Retinal pigment epithelial cell (primary cell): ENCODE measurements around the gene POMT1.

Source experiments
- DNase-seq: peaks from one replicate; pipeline ENCODE4 v3.0.0-alpha.2; 2010; ENCODE audit warnings: low read depth
- H3K4me3 ChIP-seq: 2 replicates; pipeline ENCODE4 v1.5.1; 2011; ENCODE audit warnings: mild to moderate bottlenecking, low read length, control low read depth, moderate library complexity
- TF ChIP-seq, protein P1 (sequence below): conservative IDR thresholded peaks from 2 replicates; pipeline ENCODE4 v1.5.1; 2011; ENCODE audit warnings: low read depth, low read length, control low read depth, inconsistent platforms

Gene POMT1

DNA sequence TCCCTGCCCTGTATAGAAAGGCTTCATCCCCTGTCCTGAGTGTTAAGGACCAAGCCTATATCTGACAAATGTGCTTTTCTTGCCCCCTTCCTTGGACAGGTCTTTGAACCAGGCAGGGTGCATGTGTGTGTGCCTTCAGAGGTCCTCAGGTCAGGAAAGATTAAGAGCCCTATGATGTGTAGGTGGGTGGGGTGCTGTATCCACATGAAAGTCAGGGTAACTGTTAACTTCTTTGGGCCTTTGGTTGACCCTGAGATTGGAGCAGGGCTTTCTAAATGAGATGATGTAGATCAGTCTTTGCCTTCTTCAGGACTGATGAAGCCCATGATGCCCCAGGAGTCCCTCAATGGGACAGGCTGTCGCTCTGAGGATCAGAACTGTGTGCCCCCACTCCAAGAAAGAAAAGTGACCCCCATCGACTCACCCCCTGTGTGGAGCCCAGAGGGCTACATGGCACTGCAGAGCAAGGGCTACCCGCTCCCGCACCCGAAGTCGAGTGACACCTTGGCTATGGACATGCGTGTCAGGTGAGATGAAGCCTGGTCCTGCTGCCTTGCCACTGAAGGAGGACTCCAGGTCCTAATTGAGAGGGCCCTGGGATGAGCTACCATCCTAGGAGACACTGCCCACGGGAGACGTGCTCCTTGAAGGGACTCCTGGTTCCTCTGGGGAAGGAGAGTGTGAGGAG lies 29.4 kb upstream of the POMT1 start:
- DNase-seq: no peak
- TF ChIP-seq, protein P1, sequence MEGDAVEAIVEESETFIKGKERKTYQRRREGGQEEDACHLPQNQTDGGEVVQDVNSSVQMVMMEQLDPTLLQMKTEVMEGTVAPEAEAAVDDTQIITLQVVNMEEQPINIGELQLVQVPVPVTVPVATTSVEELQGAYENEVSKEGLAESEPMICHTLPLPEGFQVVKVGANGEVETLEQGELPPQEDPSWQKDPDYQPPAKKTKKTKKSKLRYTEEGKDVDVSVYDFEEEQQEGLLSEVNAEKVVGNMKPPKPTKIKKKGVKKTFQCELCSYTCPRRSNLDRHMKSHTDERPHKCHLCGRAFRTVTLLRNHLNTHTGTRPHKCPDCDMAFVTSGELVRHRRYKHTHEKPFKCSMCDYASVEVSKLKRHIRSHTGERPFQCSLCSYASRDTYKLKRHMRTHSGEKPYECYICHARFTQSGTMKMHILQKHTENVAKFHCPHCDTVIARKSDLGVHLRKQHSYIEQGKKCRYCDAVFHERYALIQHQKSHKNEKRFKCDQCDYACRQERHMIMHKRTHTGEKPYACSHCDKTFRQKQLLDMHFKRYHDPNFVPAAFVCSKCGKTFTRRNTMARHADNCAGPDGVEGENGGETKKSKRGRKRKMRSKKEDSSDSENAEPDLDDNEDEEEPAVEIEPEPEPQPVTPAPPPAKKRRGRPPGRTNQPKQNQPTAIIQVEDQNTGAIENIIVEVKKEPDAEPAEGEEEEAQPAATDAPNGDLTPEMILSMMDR: no peak
- H3K4me3 ChIP-seq: no peak overlapping the region

DNA sequence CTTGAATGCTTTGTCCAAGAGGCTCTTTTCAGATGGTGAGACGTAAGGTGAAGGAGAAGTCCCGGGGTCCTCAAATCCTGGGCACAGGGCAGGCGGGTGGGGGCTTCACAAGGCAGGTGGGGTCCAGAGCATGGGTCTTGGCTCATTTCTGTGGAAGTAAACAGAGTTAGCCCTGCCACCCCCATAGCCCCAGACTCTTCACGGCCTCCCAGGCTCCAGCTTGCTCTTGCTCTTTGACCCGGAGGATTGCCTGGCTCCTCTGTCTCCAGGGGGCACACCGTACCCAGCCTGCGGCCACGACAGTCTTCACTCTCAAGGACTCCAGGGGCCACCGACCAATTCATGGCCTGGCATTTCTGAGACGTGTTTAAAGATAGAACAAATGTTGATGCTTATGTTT lies 28.8 kb upstream of the POMT1 start:
- TF ChIP-seq, protein P1: no peak
- H3K4me3 ChIP-seq: no peak overlapping the region
- DNase-seq: no peak

DNA sequence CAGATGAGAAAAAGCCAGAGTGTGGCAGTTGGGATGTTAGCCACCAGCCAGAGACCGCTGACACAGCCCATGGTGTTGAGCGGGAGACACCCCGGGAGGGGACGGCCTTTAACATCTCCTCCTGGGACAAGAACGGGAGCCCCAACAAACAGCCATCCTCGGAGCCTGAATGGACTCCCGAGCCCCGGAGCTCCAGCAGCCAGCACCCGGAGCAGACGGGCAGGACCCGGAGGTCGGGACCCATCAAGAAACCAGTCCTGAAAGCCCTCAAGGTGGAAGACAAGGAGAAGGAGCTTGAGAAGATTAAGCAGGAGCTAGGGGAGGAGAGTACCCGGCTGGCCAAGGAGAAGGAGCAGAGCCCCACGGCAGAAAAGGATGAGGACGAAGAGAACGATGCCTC lies 28.0 kb upstream of the POMT1 start:
- no peak overlapping the region for H3K4me3 ChIP-seq
- TF ChIP-seq, protein P1: no peak
- DNase-seq: no peak

DNA sequence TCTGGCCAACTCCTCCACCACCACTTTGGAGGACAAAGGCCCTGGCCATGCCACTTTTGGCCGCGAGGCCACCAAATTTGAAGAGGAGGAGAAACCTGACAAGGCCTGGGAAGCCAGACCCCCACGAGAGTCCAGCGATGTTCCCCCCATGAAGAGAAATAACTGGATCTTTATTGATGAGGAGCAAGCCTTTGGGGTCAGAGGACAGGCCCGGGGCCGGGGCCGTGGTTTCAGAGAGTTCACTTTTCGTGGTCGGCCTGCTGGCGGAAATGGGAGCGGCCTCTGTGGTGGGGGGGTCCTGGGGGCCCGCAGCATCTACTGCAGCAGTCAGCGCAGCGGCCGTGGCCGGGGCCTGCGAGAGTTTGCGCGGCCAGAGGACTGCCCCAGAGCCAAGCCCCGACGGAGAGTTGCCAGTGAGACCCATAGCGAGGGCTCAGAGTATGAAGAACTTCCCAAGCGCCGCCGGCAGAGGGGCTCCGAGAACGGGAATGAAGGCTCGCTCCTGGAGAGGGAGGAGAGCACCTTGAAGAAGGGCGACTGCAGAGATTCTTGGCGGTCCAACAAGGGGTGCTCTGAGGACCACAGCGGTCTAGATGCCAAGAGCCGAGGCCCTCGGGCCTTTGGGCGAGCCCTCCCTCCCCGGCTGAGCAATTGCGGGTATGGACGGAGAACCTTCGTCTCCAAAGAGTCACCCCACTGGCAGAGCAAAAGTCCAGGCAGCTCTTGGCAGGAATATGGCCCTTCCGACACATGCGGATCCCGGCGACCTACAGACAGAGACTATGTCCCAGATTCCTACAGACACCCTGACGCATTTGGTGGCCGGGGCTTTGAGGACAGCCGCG lies 27.4 kb upstream of the POMT1 start:
- DNase-seq: no peak
- H3K4me3 ChIP-seq: no peak overlapping the region
- TF ChIP-seq, protein P1: no peak

DNA sequence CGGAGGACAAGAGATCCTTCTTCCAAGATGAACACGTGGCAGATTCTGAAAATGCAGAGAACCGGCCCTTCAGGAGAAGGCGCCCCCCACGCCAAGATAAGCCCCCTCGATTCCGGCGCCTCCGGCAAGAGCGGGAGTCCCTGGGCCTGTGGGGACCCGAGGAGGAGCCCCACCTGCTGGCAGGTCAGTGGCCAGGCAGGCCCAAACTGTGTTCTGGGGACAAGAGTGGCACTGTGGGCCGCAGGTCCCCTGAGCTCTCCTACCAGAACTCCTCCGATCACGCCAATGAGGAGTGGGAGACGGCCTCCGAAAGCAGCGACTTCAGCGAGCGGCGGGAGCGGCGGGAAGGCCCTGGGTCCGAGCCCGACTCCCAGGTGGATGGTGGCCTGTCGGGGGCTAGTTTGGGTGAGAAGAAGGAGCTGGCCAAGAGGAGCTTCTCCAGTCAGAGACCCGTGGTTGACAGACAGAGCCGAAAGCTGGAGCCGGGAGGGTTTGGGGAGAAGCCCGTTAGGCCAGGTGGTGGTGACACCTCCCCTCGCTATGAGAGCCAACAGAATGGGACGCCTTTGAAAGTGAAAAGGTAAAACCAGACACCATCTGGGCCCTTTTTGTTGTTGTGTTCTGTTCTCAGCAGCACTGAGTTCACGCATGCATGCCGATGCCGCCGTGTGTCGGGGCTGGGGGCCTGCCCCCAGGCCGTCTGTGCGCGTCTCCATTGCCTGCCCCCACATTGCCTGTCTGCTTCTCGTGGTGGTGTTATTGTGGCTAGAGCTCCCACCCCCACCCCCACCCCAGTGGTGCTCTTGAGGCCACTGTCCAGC lies 26.6 kb upstream of the POMT1 start:
- H3K4me3 ChIP-seq: no peak overlapping the region
- TF ChIP-seq, protein P1: peak; percentile 43
- DNase-seq: no peak

DNA sequence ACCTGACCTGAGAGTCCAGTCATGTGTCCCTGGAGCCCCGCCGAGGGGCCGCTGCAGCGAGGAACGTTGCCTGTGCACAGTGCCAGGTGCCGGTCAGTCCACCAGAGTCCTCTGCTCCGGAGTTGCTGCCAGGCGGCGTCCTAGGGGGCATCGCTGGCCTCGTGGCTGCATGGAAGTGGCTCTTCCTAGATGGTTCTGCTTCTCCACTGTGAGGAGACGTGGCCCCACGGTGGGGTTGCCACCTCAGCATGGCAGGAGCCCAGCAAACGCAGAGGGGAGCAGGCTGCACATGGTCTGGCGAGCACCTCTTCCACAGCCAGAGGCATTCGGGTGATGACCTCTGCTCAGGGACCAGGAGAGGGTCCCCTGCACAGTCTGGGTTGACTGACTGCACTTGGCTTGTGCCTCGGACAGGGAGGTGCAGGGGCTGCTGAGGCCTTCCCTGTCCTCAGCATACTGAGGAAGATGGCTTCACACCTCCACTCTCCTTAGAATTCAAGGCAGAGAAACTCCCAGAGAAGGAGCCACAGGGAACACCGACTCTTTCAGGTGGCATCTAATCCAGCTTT lies 25.9 kb upstream of the POMT1 start:
- TF ChIP-seq, protein P1: no peak
- no peak overlapping the region for H3K4me3 ChIP-seq
- no peak for DNase-seq
